Measurements from ENCODE around the gene EML4.
"Not testable (repeated sequence)": the region's sequence is repeated elsewhere in the genome, so short reads cannot be mapped to it uniquely, and the experiment has no call there.

The EML4 gene

GRCh38 chr2:42169100-42169873, at the start of gene EML4:
Gene EML4 (plus strand): TSS chr2:42169353. CDS start chr2:42169612, 259 bp downstream.
- DNase-seq (ENCODE audit: low read depth) = peak; percentile 91

GRCh38 chr2:42123426-42123825, 45.7 kb upstream of the EML4 start:
- no peak for DNase-seq (ENCODE audit: low read depth)

- no peak for DNase-seq (ENCODE audit: low read depth)
These were observed 45.0 kb upstream of the EML4 start for GRCh38 chr2:42124011-42124785.

GRCh38 chr2:42125841-42126594, 43.1 kb upstream of the EML4 start:
- no peak for DNase-seq (ENCODE audit: low read depth)

- not testable (repeated sequence) for DNase-seq (ENCODE audit: low read depth)
These were observed 42.3 kb upstream of the EML4 start for GRCh38 chr2:42126873-42127272.

GRCh38 chr2:42127425-42128424, 41.4 kb upstream of the EML4 start:
- DNase-seq (ENCODE audit: low read depth) = no peak

- DNase-seq (ENCODE audit: low read depth) = no peak
These were observed 40.2 kb upstream of the EML4 start for GRCh38 chr2:42128721-42129486.

- DNase-seq (ENCODE audit: low read depth) = no peak
These were observed 39.7 kb upstream of the EML4 start for GRCh38 chr2:42129487-42129852.

GRCh38 chr2:42129947-42130346, 39.2 kb upstream of the EML4 start:
- no peak for DNase-seq (ENCODE audit: low read depth)

- not testable (repeated sequence) for DNase-seq (ENCODE audit: low read depth)
These were observed 38.3 kb upstream of the EML4 start for GRCh38 chr2:42130858-42131257.

- DNase-seq (ENCODE audit: low read depth) = no peak
These were observed 36.8 kb upstream of the EML4 start for GRCh38 chr2:42132191-42132965.

- peak; percentile 75 for DNase-seq (ENCODE audit: low read depth)
These were observed 36.0 kb upstream of the EML4 start for GRCh38 chr2:42132966-42133641.

GRCh38 chr2:42133771-42134195, 35.4 kb upstream of the EML4 start:
- DNase-seq (ENCODE audit: low read depth) = no peak

- DNase-seq (ENCODE audit: low read depth) = not testable (repeated sequence)
These were observed 34.7 kb upstream of the EML4 start for GRCh38 chr2:42134401-42134932.

GRCh38 chr2:42135381-42136312, 33.5 kb upstream of the EML4 start:
- no peak for DNase-seq (ENCODE audit: low read depth)

- DNase-seq (ENCODE audit: low read depth) = no peak
These were observed 32.4 kb upstream of the EML4 start for GRCh38 chr2:42136782-42137124.

GRCh38 chr2:42137125-42137841, 31.9 kb upstream of the EML4 start:
- no peak for DNase-seq (ENCODE audit: low read depth)

All from activated T-cell treated with anti-CD3 and anti-CD28 coated beads for 1 hour (primary cell).